Chondrocyte (in vitro differentiated cells): ENCODE data around the gene XXYLT1. TPM values are rescaled to one million over a fixed set of nuclear protein-coding genes. Genes with fewer than 3 reads are reported as not detected.
"Not testable (repeated sequence)": the region's sequence is repeated elsewhere in the genome, so short reads cannot be mapped to it uniquely, and the experiment has no call there.

Experiments used
- DNase-seq: peaks from one replicate; pipeline ENCODE4 v3.0.0; 2021; ENCODE audit warnings: mixed read lengths, low spot score
- H3K27ac Mint-ChIP-seq: one replicate; pipeline ENCODE4 v1.8.0; 2021; ENCODE audit warnings: mild to moderate bottlenecking, moderate library complexity, mixed read lengths; ENCODE audit not compliant: unreplicated experiment
- H3K27me3 Mint-ChIP-seq: 2 replicates; pipeline ENCODE4 v1.8.0; 2021; ENCODE audit warnings: low read depth, mixed read lengths
- H3K36me3 Mint-ChIP-seq: 2 replicates; pipeline ENCODE4 v1.8.0; 2021; ENCODE audit warnings: low read depth, mixed read lengths
- H3K4me1 Mint-ChIP-seq: 2 replicates; pipeline ENCODE4 v1.8.0; 2021; ENCODE audit warnings: low read depth, mild to moderate bottlenecking, mixed read lengths
- H3K4me3 Mint-ChIP-seq: one replicate; pipeline ENCODE4 v1.8.0; 2021; ENCODE audit warnings: mild to moderate bottlenecking, moderate library complexity, mixed read lengths; ENCODE audit not compliant: unreplicated experiment
- H3K9me3 Mint-ChIP-seq: 2 replicates; pipeline ENCODE4 v1.8.0; 2021; ENCODE audit warnings: low read depth, mixed read lengths
- total RNA-seq: library from RNA; stranded (reverse); gene quantifications from 3 replicates; pipeline ENCODE4 v1.2.1, GENCODE V29; 2021
- TF ChIP-seq, protein P1 (sequence below): fragments of 200-600 bp; sonication (generic); IDR thresholded peaks from 2 replicates; pipeline ENCODE4 v1.5.0; 2021; ENCODE audit warnings: antibody characterized with exemption, mild to moderate bottlenecking, moderate library complexity

The XXYLT1 gene
- total RNA-seq, 1 donor from 2014 or later: 32.7 TPM

DNA sequence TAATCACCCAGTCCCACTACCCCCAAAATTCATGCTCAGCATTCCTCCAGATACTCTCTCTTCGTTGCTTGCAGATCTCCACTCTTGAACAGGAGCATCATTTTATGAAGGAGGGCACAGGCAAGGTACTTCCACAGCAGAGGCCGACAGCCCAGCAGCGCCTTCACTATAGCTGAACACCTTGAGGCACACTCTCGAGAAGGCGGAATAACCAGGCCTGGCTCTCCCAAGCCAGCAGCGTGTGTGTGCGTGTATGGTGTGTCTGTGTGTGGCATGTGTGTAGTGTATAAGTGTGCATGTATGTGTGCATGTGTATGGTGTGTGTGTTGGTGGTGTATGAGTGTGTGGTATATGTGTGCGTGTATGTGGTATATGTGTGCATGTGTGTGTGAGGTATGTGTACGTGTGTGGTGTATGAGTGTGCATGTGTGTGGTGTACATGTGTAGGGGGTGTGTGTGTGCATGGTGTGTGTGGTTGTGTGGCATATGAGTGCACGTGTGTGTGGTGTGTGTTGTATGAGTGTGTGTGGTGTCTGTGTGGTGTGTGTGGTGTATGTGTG is 161.8 kb downstream of the XXYLT1 start:
- TF ChIP-seq, protein P1, sequence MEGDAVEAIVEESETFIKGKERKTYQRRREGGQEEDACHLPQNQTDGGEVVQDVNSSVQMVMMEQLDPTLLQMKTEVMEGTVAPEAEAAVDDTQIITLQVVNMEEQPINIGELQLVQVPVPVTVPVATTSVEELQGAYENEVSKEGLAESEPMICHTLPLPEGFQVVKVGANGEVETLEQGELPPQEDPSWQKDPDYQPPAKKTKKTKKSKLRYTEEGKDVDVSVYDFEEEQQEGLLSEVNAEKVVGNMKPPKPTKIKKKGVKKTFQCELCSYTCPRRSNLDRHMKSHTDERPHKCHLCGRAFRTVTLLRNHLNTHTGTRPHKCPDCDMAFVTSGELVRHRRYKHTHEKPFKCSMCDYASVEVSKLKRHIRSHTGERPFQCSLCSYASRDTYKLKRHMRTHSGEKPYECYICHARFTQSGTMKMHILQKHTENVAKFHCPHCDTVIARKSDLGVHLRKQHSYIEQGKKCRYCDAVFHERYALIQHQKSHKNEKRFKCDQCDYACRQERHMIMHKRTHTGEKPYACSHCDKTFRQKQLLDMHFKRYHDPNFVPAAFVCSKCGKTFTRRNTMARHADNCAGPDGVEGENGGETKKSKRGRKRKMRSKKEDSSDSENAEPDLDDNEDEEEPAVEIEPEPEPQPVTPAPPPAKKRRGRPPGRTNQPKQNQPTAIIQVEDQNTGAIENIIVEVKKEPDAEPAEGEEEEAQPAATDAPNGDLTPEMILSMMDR: no peak

DNA sequence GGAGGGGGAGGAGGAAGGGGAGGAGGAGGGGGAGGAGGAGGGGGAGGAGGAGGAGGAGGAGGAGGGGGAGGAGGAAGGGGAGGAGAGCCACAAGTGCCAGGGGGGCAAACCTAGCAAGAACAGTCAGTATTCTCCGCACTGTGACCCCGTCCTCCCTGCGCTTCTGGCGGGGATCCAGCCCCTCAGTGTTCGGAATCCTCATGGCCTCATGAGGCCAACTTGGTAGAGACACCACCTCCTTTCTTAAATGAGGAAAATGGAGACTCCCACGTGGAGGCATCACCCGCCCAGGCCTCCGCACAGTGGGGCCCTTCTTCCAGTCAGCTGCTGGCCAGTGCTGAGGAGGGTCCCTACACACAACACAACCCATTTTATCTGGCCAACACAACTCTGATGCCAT is 163.4 kb downstream of the XXYLT1 start:
- no peak for DNase-seq
- no peak overlapping the region for H3K27ac Mint-ChIP-seq
- H3K27me3 Mint-ChIP-seq: no peaks in the 10 kb centered on the region
- TF ChIP-seq, protein P1: no peak
- no peak overlapping the region for H3K4me3 Mint-ChIP-seq
- no peaks in the 10 kb centered on the region for H3K36me3 Mint-ChIP-seq
- peaks cover under 1% of the 10 kb centered on the region for H3K9me3 Mint-ChIP-seq
- peaks cover 28% of the 10 kb centered on the region for H3K4me1 Mint-ChIP-seq

More for the DNA sequence above, 161.8 kb downstream of the XXYLT1 start:
- Mint-ChIP-seq H3K4me3 (no peak overlapping the region), H3K9me3 (no peaks in the 10 kb centered on the region), H3K27ac (no peak overlapping the region), H3K4me1 (peaks cover 16% of the 10 kb centered on the region), H3K36me3 (no peaks in the 10 kb centered on the region), H3K27me3 (no peaks in the 10 kb centered on the region)
- no peak for DNase-seq

DNA sequence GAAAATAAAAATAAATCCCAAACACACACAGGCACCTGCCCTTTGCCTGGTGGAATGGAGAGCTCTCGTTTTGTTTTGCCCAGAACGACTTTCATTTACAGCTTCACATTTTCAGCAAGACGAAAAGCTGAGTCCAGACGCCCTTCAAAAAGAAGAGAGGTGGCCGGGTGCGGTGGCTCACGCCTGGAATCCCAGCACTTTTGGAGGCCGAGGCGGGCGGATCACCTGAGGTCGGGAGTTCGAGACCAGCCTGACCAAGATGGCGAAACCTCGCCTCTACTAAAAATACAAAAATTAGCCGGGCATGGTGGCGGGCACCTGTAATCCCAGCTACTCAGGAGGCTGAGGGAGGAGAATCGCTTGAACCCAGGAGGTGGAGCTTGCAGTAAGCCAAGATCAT is 163.9 kb downstream of the XXYLT1 start:
- DNase-seq, H3K27ac Mint-ChIP-seq, H3K27me3 Mint-ChIP-seq, H3K4me3 Mint-ChIP-seq, H3K36me3 Mint-ChIP-seq, H3K9me3 Mint-ChIP-seq: not testable (repeated sequence)
- H3K4me1 Mint-ChIP-seq: peaks cover 34% of the 10 kb centered on the region

GRCh38 chr3:195106418-195106906 is 164.5 kb downstream of the XXYLT1 start:
- H3K36me3 Mint-ChIP-seq: no peaks in the 10 kb centered on the region
- H3K27me3 Mint-ChIP-seq: no peaks in the 10 kb centered on the region
- no peak for DNase-seq
- peaks cover 35% of the 10 kb centered on the region for H3K4me1 Mint-ChIP-seq
- H3K9me3 Mint-ChIP-seq: peaks cover 5% of the 10 kb centered on the region
- H3K27ac Mint-ChIP-seq: peak overlapping the region; percentile 38
- TF ChIP-seq, protein P1: peak; percentile 99
- H3K4me3 Mint-ChIP-seq: peak overlapping the region; percentile 59

- Mint-ChIP-seq H3K27me3 (no peaks in the 10 kb centered on the region), H3K4me3 (peak overlapping the region; percentile 59), H3K4me1 (peaks cover 40% of the 10 kb centered on the region)
Observed at GRCh38 chr3:195105841-195106417, 165.0 kb downstream of the XXYLT1 start.

More at GRCh38 chr3:195105841-195106417, 165.0 kb downstream of the XXYLT1 start:
- TF ChIP-seq, protein P1: no peak
- Mint-ChIP-seq H3K36me3 (no peaks in the 10 kb centered on the region), H3K9me3 (peaks cover 5% of the 10 kb centered on the region), H3K27ac (peak overlapping the region; percentile 38)
- DNase-seq: no peak
